ENCODE measurements around the gene FANCC. TPM values are rescaled to one million over a fixed set of nuclear protein-coding genes. Genes with fewer than 3 reads are reported as not detected.

The FANCC gene
- total RNA-seq, 1 donor = 5.4 TPM

DNA sequence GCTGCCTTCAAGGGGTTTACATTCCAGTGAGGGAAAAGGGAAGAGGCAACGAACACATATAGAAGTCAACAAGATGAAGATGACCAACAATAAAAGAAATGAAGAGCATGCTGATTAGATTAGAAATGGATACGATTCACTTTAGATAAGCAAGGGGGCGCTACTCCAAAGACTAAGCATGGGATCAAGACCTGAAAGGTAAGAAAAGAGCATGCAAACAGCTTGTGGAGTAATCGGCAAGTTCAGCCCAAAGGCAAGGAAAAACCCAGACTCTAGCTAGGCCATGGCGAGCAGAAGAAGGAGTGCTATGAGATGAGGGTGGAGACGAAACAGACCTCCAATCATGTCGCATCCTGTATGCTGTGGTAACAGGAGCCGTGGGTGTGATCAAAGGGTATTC is 124.4 kb downstream of the FANCC start:
- Histone ChIP-seq H3K9me3 (ENCODE audit: low read depth, low read length) (no peaks in the 10 kb centered on the region), H3K79me2 (ENCODE audit: insufficient read depth, low read length) (no peaks in the 10 kb centered on the region), H3K27me3 (ENCODE audit: insufficient read depth, low read length) (no peaks in the 10 kb centered on the region), H3K4me1 (ENCODE audit: insufficient read depth, low read length) (peaks cover 28% of the 10 kb centered on the region), H2AFZ (ENCODE audit: low read length) (no peak overlapping the region), H4K20me1 (ENCODE audit: insufficient read depth, low read length) (no peaks in the 10 kb centered on the region), H3K4me3 (ENCODE audit: insufficient read depth, low read length) (no peak overlapping the region), H3K27ac (ENCODE audit: low read depth, low read length) (no peak overlapping the region), H3K4me2 (ENCODE audit: insufficient read depth, low read length) (no peak overlapping the region), H3K36me3 (ENCODE audit: insufficient read depth, low read length) (no peaks in the 10 kb centered on the region)
- no peak for DNase-seq (ENCODE audit: insufficient read length, low spot score, missing footprints)
- TF ChIP-seq, protein P1, sequence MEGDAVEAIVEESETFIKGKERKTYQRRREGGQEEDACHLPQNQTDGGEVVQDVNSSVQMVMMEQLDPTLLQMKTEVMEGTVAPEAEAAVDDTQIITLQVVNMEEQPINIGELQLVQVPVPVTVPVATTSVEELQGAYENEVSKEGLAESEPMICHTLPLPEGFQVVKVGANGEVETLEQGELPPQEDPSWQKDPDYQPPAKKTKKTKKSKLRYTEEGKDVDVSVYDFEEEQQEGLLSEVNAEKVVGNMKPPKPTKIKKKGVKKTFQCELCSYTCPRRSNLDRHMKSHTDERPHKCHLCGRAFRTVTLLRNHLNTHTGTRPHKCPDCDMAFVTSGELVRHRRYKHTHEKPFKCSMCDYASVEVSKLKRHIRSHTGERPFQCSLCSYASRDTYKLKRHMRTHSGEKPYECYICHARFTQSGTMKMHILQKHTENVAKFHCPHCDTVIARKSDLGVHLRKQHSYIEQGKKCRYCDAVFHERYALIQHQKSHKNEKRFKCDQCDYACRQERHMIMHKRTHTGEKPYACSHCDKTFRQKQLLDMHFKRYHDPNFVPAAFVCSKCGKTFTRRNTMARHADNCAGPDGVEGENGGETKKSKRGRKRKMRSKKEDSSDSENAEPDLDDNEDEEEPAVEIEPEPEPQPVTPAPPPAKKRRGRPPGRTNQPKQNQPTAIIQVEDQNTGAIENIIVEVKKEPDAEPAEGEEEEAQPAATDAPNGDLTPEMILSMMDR (IDR thresholded peaks at IDR 0.05; ENCODE audit: extremely low read depth, low read depth, low read length) = no peak

DNA sequence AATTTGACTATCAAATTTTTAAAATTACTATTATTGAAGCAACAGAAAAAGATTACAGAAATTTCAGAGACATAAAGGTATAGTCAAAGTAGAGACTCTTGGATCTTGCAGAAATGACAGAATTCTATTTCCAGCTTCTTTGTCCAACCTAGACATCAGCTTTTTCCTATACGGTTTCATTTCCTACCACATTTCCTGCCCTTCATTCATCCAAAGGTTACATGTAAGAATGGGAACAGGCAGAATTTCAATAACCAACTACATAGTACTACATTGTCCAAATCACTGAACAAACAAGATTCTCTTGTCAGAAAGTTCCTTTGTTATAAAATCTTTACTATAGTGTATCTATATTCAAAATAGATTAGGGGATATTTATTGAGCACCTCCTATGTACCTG is 124.9 kb downstream of the FANCC start:
- H3K9me3 ChIP-seq (ENCODE audit: low read depth, low read length) = no peaks in the 10 kb centered on the region
- no peak overlapping the region for H3K4me2 ChIP-seq (ENCODE audit: insufficient read depth, low read length)
- no peaks in the 10 kb centered on the region for H4K20me1 ChIP-seq (ENCODE audit: insufficient read depth, low read length)
- peaks cover 25% of the 10 kb centered on the region for H3K4me1 ChIP-seq (ENCODE audit: insufficient read depth, low read length)
- H3K36me3 ChIP-seq (ENCODE audit: insufficient read depth, low read length) = no peaks in the 10 kb centered on the region
- no peak for DNase-seq (ENCODE audit: insufficient read length, low spot score, missing footprints)
- no peaks in the 10 kb centered on the region for H3K27me3 ChIP-seq (ENCODE audit: insufficient read depth, low read length)
- no peak overlapping the region for H3K27ac ChIP-seq (ENCODE audit: low read depth, low read length)
- TF ChIP-seq, protein P1 (IDR thresholded peaks at IDR 0.05; ENCODE audit: extremely low read depth, low read depth, low read length) = no peak
- H2AFZ ChIP-seq (ENCODE audit: low read length) = no peak overlapping the region
- H3K4me3 ChIP-seq (ENCODE audit: insufficient read depth, low read length) = no peak overlapping the region
- H3K79me2 ChIP-seq (ENCODE audit: insufficient read depth, low read length) = no peaks in the 10 kb centered on the region

DNA sequence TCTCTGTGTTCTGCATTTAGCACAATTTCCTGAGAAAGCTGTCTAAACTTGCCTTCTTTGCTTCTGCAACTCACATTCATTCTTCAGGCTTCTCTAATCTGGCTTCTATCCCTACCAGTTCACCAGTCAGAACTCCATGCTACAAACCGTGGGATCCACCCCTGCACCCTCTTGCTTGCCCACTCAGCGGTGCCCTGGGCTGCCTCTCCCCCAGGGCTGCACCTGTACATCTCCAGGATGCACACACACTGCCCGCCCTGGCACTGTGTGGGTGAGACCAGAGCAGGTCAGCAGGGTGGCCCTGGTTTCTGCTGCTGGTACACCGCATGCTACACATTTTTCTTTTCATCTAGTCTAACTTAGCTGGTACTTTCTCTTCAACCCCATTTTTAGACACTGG is 127.1 kb downstream of the FANCC start:
- Histone ChIP-seq H3K79me2 (ENCODE audit: insufficient read depth, low read length) (no peaks in the 10 kb centered on the region), H4K20me1 (ENCODE audit: insufficient read depth, low read length) (no peaks in the 10 kb centered on the region), H3K27ac (ENCODE audit: low read depth, low read length) (no peak overlapping the region), H3K9me3 (ENCODE audit: low read depth, low read length) (no peaks in the 10 kb centered on the region), H3K4me3 (ENCODE audit: insufficient read depth, low read length) (no peak overlapping the region), H3K4me2 (ENCODE audit: insufficient read depth, low read length) (no peak overlapping the region), H3K27me3 (ENCODE audit: insufficient read depth, low read length) (no peaks in the 10 kb centered on the region), H2AFZ (ENCODE audit: low read length) (no peak overlapping the region), H3K4me1 (ENCODE audit: insufficient read depth, low read length) (peaks cover 19% of the 10 kb centered on the region), H3K36me3 (ENCODE audit: insufficient read depth, low read length) (no peaks in the 10 kb centered on the region)
- TF ChIP-seq, protein P1 (IDR thresholded peaks at IDR 0.05; ENCODE audit: extremely low read depth, low read depth, low read length) = no peak
- DNase-seq (ENCODE audit: insufficient read length, low spot score, missing footprints) = no peak

DNA sequence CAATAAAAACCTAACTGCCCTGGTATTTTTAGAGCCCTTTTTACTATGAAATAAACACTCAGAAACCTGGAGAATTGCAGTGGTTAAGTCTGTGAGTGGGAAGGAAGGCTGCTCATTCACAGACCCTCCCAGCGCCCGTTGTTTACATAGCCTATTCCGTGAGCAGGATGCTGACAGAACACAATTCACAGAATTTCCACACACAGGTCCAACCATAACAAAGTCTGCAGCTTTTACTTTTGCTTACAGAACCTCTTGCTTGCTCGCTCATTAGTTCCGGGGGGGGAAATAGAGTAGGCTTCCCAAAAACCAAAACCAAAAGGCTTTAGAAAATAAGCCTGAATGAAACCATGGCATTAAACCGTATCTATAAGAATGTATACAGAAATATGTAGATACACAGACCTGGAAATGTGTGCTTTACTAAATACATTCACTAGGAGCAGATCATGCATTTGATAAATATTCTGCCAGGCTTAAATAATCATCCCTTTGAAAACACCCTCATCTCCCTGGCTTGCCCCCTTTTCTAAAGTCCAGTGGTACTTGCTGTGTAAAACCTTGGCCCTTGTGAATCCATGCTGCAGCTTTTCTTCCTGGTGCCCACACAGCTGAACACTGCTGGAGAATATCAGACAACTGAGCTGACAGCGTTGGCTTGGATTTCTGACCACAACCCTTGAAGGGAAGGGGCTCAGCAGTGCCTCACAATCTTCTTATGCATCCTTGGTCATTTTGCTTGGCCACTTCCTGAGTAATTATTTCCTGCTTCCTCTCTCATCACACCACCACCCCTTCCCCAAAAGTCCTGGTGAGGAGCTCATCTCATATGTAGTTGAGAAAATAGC is 128.0 kb downstream of the FANCC start:
- peak; percentile 60 for DNase-seq (ENCODE audit: insufficient read length, low spot score, missing footprints)

More for the DNA sequence above, 128.0 kb downstream of the FANCC start:
- Histone ChIP-seq H3K4me1 (ENCODE audit: insufficient read depth, low read length) (peaks cover 19% of the 10 kb centered on the region), H3K4me2 (ENCODE audit: insufficient read depth, low read length) (peak overlapping the region; percentile 65), H3K4me3 (ENCODE audit: insufficient read depth, low read length) (peak overlapping the region; percentile 45), H3K79me2 (ENCODE audit: insufficient read depth, low read length) (no peaks in the 10 kb centered on the region), H4K20me1 (ENCODE audit: insufficient read depth, low read length) (no peaks in the 10 kb centered on the region), H3K9me3 (ENCODE audit: low read depth, low read length) (no peaks in the 10 kb centered on the region), H3K27ac (ENCODE audit: low read depth, low read length) (peak overlapping the region; percentile 19), H3K36me3 (ENCODE audit: insufficient read depth, low read length) (no peaks in the 10 kb centered on the region), H3K27me3 (ENCODE audit: insufficient read depth, low read length) (no peaks in the 10 kb centered on the region), H2AFZ (ENCODE audit: low read length) (peak overlapping the region; percentile 49)
- TF ChIP-seq, protein P1 (IDR thresholded peaks at IDR 0.05; ENCODE audit: extremely low read depth, low read depth, low read length) = no peak

Measured in osteoblast (primary cell).